GM12873 (cell line): Measurements from ENCODE around the gene NOS1AP.

Source experiments
- TF ChIP-seq, protein P1 (sequence below): IDR thresholded peaks from 2 replicates; pipeline ENCODE4 v1.5.1; 2012; ENCODE audit warnings: low read depth, mild to moderate bottlenecking, moderate library complexity, low read length, control low read depth; ENCODE audit not compliant: insufficient read depth; ENCODE audit errors: missing control alignments

NOS1AP gene

DNA sequence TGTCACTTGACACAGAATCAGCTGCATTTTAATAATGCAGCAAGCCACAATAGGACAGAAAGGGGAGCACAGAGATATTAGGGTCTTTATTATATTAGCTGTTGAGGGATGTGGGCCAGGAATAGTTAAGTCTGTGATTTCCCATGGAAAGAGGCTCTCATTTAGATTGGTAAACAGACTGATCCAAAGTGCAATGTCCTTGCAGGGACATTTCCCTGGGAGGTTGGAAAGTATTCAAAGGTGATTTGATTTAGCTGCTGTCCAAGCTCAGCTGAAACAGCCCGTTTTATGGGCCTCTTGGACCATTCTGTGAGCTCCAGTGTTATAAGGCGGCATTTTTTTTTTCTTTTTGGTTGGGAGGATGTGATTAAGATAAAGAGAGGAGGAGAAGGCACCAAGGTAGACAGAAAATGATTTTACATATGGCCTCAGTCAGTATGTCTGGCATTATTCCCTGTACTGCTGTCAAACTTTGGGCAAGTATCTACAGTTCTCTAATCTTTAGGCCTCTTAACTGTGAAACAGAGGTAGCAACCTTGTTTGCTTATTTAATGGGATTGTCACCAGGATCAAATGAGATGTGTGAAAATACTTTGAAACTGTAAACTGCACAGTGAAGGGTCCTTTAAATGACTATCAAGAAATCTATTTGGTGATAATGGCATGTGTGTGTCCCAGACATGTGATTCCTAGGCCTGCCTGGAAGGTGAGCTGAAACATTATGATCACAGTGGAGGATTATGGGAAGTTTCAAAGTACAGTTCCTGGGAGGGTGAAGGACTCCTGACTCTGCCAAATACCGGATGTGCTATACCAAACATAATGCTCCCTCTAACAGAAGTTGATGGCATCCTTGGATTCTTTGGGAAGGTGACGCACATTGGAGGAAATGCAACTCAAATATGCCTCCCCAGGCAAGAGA, 62.2 kb downstream of the NOS1AP start:
- TF ChIP-seq, protein P1, sequence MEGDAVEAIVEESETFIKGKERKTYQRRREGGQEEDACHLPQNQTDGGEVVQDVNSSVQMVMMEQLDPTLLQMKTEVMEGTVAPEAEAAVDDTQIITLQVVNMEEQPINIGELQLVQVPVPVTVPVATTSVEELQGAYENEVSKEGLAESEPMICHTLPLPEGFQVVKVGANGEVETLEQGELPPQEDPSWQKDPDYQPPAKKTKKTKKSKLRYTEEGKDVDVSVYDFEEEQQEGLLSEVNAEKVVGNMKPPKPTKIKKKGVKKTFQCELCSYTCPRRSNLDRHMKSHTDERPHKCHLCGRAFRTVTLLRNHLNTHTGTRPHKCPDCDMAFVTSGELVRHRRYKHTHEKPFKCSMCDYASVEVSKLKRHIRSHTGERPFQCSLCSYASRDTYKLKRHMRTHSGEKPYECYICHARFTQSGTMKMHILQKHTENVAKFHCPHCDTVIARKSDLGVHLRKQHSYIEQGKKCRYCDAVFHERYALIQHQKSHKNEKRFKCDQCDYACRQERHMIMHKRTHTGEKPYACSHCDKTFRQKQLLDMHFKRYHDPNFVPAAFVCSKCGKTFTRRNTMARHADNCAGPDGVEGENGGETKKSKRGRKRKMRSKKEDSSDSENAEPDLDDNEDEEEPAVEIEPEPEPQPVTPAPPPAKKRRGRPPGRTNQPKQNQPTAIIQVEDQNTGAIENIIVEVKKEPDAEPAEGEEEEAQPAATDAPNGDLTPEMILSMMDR = no peak

DNA sequence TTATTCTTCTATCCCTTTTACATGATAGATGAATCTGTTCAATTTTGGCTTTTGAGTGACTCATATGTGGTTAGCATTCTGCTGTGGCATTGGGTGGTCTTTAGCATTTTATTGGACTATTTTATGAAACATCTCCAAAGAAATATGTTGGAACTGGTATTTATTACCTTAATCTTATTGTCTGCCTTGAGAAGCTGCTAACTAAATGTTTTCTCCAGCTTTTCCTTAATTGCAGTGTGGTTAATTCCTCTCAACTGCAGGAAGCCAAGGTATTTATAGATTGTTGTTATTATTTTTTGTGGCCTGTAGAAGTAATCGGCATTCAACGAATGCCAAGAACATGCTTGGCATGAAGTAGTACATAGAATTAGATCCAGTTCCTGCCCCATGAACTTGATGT, 64.1 kb downstream of the NOS1AP start:
- TF ChIP-seq, protein P1 = no peak

DNA sequence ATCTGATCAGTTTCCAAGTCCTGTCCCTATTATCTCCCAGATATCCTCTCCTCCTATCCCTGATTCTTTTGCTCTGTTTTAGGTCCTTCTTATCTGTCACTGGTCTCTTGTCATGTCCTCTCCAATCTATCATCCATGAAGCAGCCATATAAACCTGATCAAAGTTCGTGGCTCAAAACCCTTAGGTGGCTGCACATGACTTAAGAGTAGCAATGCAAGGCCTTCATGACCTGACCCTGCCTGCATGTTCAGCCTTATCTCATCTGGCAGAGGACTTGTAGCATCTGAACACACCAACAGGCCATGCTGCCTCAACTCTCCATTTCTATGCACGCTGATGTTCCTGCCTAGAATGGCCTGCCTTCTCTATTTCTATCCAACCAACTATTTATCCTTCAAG, 65.2 kb downstream of the NOS1AP start:
- TF ChIP-seq, protein P1 = no peak

DNA sequence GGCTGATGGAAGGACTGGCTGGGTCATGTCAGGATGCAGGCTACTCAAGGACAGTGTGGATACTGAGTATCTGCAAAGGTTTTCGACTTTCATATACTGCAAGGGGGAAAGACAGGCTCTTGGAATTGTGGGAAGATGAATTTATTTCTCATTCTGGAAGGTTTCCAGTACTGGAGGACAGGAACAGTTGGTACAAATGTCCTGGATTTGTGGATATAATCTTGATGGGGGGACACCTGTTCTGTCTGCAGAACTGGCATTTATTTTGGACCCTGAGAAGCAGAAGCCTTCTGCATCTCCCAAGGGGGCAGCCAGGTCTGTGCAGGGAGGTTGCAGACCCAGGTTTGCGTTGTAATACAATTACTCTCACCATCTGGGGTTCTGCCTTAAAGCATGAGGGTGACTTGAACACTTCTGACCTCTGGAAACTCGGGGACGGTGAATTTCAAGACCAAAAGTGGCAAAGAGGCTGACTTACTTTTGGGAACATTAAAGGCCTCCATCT, 65.8 kb downstream of the NOS1AP start:
- TF ChIP-seq, protein P1 = no peak

DNA sequence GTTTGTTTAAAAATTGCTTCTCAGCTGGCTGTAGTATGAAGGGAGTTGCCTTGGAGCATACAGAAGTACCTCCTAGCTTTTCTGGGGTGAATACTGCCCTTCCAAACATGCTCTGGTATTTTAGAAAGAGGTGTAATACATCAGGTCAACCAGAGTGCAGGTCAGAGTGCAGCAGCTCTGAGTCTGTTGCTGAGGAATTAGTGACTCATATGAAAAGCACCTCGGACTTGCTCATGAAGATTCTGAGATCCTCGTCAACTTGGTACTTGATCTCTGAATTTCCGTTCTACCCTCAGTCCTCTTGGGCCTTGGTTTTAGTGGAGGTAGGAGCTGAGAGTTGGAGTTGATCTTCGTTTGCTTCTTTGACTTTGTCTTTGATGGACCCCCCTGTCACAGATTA, 67.3 kb downstream of the NOS1AP start:
- TF ChIP-seq, protein P1 = no peak

DNA sequence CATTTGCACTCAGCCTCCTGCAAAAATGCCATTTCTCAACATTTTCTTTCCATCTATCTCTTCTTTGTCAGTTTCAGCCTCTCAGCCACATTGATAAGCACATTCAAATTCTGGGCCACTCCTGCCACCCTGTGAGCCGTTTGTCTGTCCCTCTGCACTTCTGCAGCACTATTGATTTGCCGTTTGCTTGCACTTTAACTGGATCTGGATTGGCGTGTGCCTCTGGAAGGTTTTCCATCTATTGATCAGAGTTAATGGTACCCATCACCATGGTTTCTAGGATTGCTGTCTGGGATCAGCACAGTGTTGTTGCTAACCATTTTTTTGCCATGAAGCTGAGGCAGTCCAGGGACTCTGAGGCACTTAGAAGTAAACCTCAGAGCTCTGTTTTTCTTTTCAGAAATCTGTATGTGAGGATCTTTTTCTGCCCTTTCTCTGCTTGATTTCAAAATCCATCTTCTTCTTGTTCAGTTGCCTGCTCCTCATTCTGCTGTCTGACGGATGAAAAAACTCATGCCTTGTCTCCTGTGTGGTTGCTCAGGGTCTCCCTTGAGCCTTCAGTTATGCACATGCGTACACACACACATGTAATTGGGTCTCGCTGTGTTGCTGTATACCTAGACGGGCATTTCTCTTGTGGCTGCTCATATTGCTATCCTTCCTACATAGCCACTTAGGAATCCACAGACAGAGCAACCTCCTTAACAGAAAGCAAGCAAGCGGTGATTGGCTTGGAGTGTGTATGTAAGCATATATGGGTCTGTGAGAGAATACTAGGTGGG, 67.9 kb downstream of the NOS1AP start:
- TF ChIP-seq, protein P1 = no peak

DNA sequence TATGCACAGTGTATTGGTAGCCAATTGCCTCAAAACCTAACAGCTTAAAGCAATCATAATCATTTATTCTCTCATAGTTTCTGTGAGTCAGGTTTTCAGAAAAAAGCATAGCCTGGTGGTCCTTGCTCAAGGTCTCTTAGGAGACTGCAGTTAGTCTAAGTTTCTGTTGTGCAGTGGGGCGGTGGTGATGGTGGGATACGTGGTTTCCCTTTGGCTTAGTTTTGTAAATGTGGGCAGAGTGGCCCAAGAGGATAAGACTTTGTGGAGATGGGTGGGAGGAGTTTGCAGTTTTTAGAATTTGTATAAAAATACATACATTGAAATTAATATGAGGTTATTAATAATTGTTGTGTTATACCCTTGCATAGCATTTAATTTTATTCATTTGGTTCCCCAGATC, 68.6 kb downstream of the NOS1AP start:
- TF ChIP-seq, protein P1 = no peak
